ENCODE data around the gene ABCF2.

The ABCF2 gene

GRCh38 chr7:151255390-151255789 lies 28.4 kb upstream of the ABCF2 start:
- Histone ChIP-seq H3K9me3 (replicated peaks in 1 of 11) (no peaks in the 10 kb centered on the region), H3K27me3 (peaks cover 65 to 85% (median 83%) of the 10 kb centered on the region in 11 experiments), H3K4me3 (no peak overlapping the region), H3K4me2 (no peak overlapping the region), H3K36me3 (no peaks in the 10 kb centered on the region), H3K4me1 (peaks cover 5 to 15% (median 13%) of the 10 kb centered on the region in 10 experiments; a peak in 17 of 20 replicates), H3K27ac (no peak overlapping the region), H3K9ac (no peak overlapping the region), H4K20me1 (peaks cover 0 to 50% (median 24%) of the 10 kb centered on the region in 11 experiments; a peak in 16 of 22 replicates)
- no peak for TF ChIP-seq Cebpa-rat (IDR thresholded peaks at IDR 0.05)

- Histone ChIP-seq H3K36me3 (no peaks in the 10 kb centered on the region), H3K4me2 (no peak overlapping the region), H3K4me3 (no peak overlapping the region), H3K4me1 (peaks cover 6 to 21% (median 16%) of the 10 kb centered on the region in 10 experiments; a peak in 18 of 20 replicates), H4K20me1 (peaks cover 0 to 55% (median 29%) of the 10 kb centered on the region in 11 experiments; a peak in 16 of 22 replicates), H3K9me3 (replicated peaks in 1 of 11) (no peaks in the 10 kb centered on the region), H3K27me3 (peaks cover 70 to 91% (median 89%) of the 10 kb centered on the region in 11 experiments), H3K27ac (no peak overlapping the region), H3K9ac (no peak overlapping the region)
- no peak for TF ChIP-seq Cebpa-rat (IDR thresholded peaks at IDR 0.05)
These were observed 27.8 kb upstream of the ABCF2 start for GRCh38 chr7:151254851-151255250.

GRCh38 chr7:151254316-151254715 lies 27.3 kb upstream of the ABCF2 start:
- Histone ChIP-seq H3K4me3 (no peak overlapping the region), H3K9me3 (replicated peaks in 1 of 11) (no peaks in the 10 kb centered on the region), H3K27ac (no peak overlapping the region), H4K20me1 (peaks cover 0 to 59% (median 29%) of the 10 kb centered on the region in 11 experiments; a peak in 16 of 22 replicates), H3K36me3 (no peaks in the 10 kb centered on the region), H3K4me2 (no peak overlapping the region), H3K9ac (no peak overlapping the region), H3K4me1 (peaks cover 10 to 26% (median 21%) of the 10 kb centered on the region in 10 experiments; a peak in 19 of 20 replicates), H3K27me3 (peaks cover 74 to 96% (median 94%) of the 10 kb centered on the region in 11 experiments)
- TF ChIP-seq Cebpa-rat (IDR thresholded peaks at IDR 0.05) = no peak

- H3K4me3 ChIP-seq = no peak overlapping the region
- no peak overlapping the region for H3K27ac ChIP-seq
- H3K9me3 ChIP-seq (replicated peaks in 1 of 11) = no peaks in the 10 kb centered on the region
- no peaks in the 10 kb centered on the region for H3K36me3 ChIP-seq
- no peak overlapping the region for H3K4me2 ChIP-seq
- peaks cover 81 to 100% (median 100%) of the 10 kb centered on the region in 11 experiments for H3K27me3 ChIP-seq
- H3K4me1 ChIP-seq = peaks cover 21 to 37% (median 31%) of the 10 kb centered on the region in 10 experiments
- no peak overlapping the region for H3K9ac ChIP-seq
- H4K20me1 ChIP-seq = peaks cover 0 to 63% (median 31%) of the 10 kb centered on the region in 11 experiments; a peak in 16 of 22 replicates
- TF ChIP-seq Cebpa-rat (IDR thresholded peaks at IDR 0.05) = no peak
These were observed 26.1 kb upstream of the ABCF2 start for GRCh38 chr7:151252961-151253711.

- Histone ChIP-seq H3K4me3 (peak overlapping the region in 3 of 10 experiments; percentile 63 to 73 (median 68); a peak in 4 of 20 replicates), H3K9ac (no peak overlapping the region), H3K4me2 (peak overlapping the region in 6 of 11 experiments; percentile 88 to 99 (median 94); a peak in 7 of 22 replicates), H3K36me3 (no peaks in the 10 kb centered on the region), H3K4me1 (peaks cover 26 to 44% (median 36%) of the 10 kb centered on the region in 10 experiments), H3K27me3 (peaks cover 88 to 100% (median 100%) of the 10 kb centered on the region in 11 experiments), H4K20me1 (peaks cover 0 to 69% (median 35%) of the 10 kb centered on the region in 11 experiments; a peak in 17 of 22 replicates), H3K9me3 (replicated peaks in 1 of 11) (no peaks in the 10 kb centered on the region), H3K27ac (no peak overlapping the region)
- no peak for TF ChIP-seq Cebpa-rat (IDR thresholded peaks at IDR 0.05)
These were observed 25.5 kb upstream of the ABCF2 start for GRCh38 chr7:151252561-151252835.

GRCh38 chr7:151251689-151252560 lies 24.9 kb upstream of the ABCF2 start:
- peak overlapping the region; percentile 60 to 73 (median 66) for H3K4me3 ChIP-seq
- H3K4me1 ChIP-seq = peaks cover 30 to 49% (median 42%) of the 10 kb centered on the region in 10 experiments
- H3K27me3 ChIP-seq = peaks cover 90 to 100% (median 100%) of the 10 kb centered on the region in 11 experiments
- no peaks in the 10 kb centered on the region for H3K36me3 ChIP-seq
- no peak for TF ChIP-seq Cebpa-rat (IDR thresholded peaks at IDR 0.05)
- H3K27ac ChIP-seq = peak overlapping the region in 2 of 11 experiments; percentile 11 to 32; a peak in 1 of 22 replicates
- H4K20me1 ChIP-seq = peaks cover 0 to 74% (median 41%) of the 10 kb centered on the region in 11 experiments; a peak in 18 of 22 replicates
- H3K9me3 ChIP-seq (replicated peaks in 1 of 11) = no peaks in the 10 kb centered on the region
- peak overlapping the region; percentile 88 to 99 (median 94) for H3K4me2 ChIP-seq
- H3K9ac ChIP-seq = peak overlapping the region; percentile 31 to 72 (median 65); a peak in 21 of 22 replicates

- H3K9me3 ChIP-seq (replicated peaks in 1 of 11) = no peaks in the 10 kb centered on the region
- H3K4me3 ChIP-seq = peak overlapping the region; percentile 60 to 73 (median 66)
- peaks cover 30 to 51% (median 44%) of the 10 kb centered on the region in 10 experiments for H3K4me1 ChIP-seq
- peaks cover 0 to 81% (median 47%) of the 10 kb centered on the region in 11 experiments; a peak in 18 of 22 replicates for H4K20me1 ChIP-seq
- H3K9ac ChIP-seq = peak overlapping the region in 10 of 11 experiments; percentile 51 to 72 (median 65); a peak in 17 of 22 replicates
- H3K27ac ChIP-seq = 0 out of 22 replicates have a peak overlapping the region, but pooled peaks of 1 of the 11 experiments have one; percentile 32
- no peaks in the 10 kb centered on the region for H3K36me3 ChIP-seq
- peak overlapping the region; percentile 88 to 99 (median 94) for H3K4me2 ChIP-seq
- no peak for TF ChIP-seq Cebpa-rat (IDR thresholded peaks at IDR 0.05)
- H3K27me3 ChIP-seq = peaks cover 90 to 100% (median 100%) of the 10 kb centered on the region in 11 experiments
These were observed 24.3 kb upstream of the ABCF2 start for GRCh38 chr7:151251328-151251688.

- no peak for TF ChIP-seq Cebpa-rat (IDR thresholded peaks at IDR 0.05)
- H3K4me1 ChIP-seq = peaks cover 30 to 57% (median 47%) of the 10 kb centered on the region in 10 experiments
- no peak overlapping the region for H3K9ac ChIP-seq
- H3K27ac ChIP-seq = no peak overlapping the region
- H3K27me3 ChIP-seq = peaks cover 94 to 100% (median 100%) of the 10 kb centered on the region in 11 experiments
- H3K4me3 ChIP-seq = peak overlapping the region in 1 of 10 experiments; percentile 66; a peak in 3 of 20 replicates
- no peaks in the 10 kb centered on the region for H3K36me3 ChIP-seq
- no peaks in the 10 kb centered on the region for H3K9me3 ChIP-seq (replicated peaks in 1 of 11)
- H4K20me1 ChIP-seq = peaks cover 0 to 88% (median 54%) of the 10 kb centered on the region in 11 experiments; a peak in 18 of 22 replicates
- H3K4me2 ChIP-seq = peak overlapping the region in 8 of 11 experiments; percentile 88 to 100 (median 98); a peak in 10 of 22 replicates
These were observed 23.5 kb upstream of the ABCF2 start for GRCh38 chr7:151250181-151251132.
